Stomach (tissue), 4 donors: ENCODE data around the gene ACOXL.

ENCODE experiments used
- CTCF ChIP-seq, 7 experiments: fragments of 450-650 bp in 4 of 7; fragments of 200-600 bp in 3 of 7; sonication (generic) in 3 of 7; IDR thresholded peaks; one replicate each; pipeline ENCODE4 v1.5.1; 2016 to 2019; ENCODE audit warnings: antibody characterized with exemption in 7 of 7, control low read depth in 2 of 7, mild to moderate bottlenecking in 1 of 7
- POLR2A ChIP-seq, 4 donors: fragments of 450-650 bp; IDR thresholded peaks; one replicate each; pipeline ENCODE4 v1.6.1; 2016; ENCODE audit warnings: antibody characterized with exemption in 4 of 4, control low read depth in 2 of 4, mild to moderate bottlenecking in 1 of 4, moderate library complexity in 1 of 4

- TF ChIP-seq CTCF (IDR thresholded peaks at IDR 0.05) (no peak), POLR2A (IDR thresholded peaks at IDR 0.05) (no peak)
These were observed 14.0 kb upstream of the ACOXL start for GRCh38 chr2:110718382-110718781.
